Loucy (cell line): Measurements from ENCODE around the gene TYW3.
"Not testable (repeated sequence)": the region's sequence is repeated elsewhere in the genome, so short reads cannot be mapped to it uniquely, and the experiment has no call there.

Experiments
- CTCF ChIP-seq: fragments of 200-600 bp; sonication (generic); conservative IDR thresholded peaks from 2 replicates; pipeline ENCODE4 v1.5.1; 2014; ENCODE audit warnings: mild to moderate bottlenecking, antibody characterized with exemption, low read length
- EZH2phosphoT487 ChIP-seq: fragments of 200-600 bp; IDR thresholded peaks from 2 replicates; pipeline ENCODE4 v1.6.1; 2018; ENCODE audit warnings: antibody characterized with exemption, mild to moderate bottlenecking, moderate library complexity, borderline replicate concordance

GRCh38 chr1:74732071-74732946 is 643 bp upstream of the TYW3 start:
- not testable (repeated sequence) for TF ChIP-seq CTCF, EZH2phosphoT487
